Stimulated activated CD8-positive, alpha-beta memory T cell treated with anti-CD3 and anti-CD28 coated beads, Interleukin-4, amount 100 ng/mL, for 4 hours (primary cell): Measurements from ENCODE around the gene EXOC4.

ENCODE experiments used
- DNase-seq, 2 donors: peaks; one replicate each; pipeline ENCODE4 v3.0.0-alpha.2; 2020; ENCODE audit warnings: low read depth in 2 of 2, low spot score in 1 of 2

EXOC4 gene

DNA sequence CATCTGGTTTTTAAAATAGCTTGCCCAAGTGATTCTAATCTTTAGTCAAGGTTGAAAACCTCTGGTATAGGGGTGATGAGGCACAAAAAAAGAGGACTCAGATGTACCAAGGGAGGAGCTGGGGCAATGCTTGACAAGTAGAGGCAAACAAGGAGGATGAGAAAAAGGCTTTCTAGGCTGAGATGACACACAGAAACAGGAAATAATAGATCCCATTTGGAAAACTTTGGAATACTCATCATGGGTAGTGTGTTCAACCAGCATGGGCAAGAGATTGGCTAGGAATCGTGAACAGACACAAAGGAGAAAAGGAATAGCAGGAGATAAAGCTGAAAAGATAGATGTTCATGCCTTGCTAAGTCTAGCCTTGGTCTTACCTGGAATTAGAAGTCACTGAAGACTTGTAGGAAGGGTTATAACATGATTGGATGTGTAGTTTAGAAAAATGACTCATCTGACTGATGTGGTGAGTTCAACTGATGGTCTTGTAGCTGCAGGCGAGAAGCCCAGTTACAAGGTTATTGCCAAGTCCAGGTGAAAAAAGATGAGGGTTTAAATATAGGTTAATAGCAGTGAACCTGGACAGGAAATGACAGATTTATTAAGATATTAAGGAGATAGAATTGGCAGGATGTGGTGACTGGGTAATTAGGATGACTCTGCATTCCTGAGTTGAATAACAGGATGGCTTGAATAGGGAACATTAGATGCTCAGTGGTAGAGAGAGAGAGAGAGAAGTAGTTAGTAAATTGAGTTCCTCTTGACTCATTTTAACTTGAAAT, 660.2 kb downstream of the EXOC4 start:
- DNase-seq = no peak

GRCh38 chr7:133916621-133917020, 663.7 kb downstream of the EXOC4 start:
- no peak for DNase-seq

DNA sequence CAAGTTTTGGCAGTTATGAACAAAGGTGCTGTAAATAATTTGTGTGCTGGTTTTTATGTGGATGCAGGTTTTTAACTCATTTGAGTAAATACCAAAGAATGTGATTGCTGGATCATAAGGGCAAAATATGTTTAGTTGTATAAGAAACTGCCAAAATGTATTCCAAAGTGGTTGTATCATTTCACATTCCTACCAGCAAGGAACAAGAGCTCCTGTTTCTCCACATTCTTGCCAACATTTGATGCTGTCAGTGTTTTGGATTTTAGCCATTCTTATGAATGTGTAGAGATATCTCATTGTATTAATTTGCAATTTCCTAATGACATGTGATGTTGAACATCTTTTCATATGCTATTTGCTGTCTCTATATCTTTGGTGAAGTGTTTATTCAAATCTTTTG, 666.9 kb downstream of the EXOC4 start:
- DNase-seq = no peak

GRCh38 chr7:133921635-133922182, 668.8 kb downstream of the EXOC4 start:
- no peak for DNase-seq

DNA sequence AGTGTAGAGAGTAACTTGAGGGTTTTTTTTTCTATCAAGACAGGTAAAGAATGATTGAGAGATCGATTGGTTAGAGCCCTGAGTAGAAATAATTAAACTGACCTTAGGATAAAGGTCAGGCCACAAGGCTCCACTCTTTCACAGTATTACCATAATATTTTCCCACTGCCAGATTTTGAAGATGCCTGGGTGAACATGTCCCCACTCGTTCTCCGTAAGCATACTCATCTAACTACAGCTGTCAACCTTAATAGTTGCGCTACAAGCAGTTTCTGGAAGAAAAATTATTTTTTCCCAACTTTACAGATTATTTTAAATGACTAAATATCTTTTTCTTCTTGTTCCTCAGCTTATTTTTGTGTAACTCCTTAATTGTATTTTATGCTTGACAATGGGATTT, 671.1 kb downstream of the EXOC4 start:
- DNase-seq = no peak

DNA sequence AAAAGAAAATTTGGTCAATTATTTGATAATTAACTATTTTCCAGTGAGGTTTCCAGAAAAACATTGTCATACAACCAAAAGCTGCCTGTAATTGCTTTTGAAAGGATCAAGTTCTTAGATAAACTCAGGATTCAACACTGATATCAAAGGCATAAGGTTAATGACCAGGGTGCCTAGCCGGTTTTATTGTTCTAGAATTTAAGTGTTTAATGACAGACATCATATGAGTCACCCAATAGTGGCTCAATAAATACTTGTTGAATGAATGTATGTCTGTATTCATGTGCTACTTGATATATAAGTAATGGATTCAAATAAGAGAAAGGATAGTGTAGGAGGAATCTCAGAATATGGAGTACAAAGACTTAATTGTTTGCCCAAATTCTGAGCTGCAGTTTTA, 678.2 kb downstream of the EXOC4 start:
- no peak for DNase-seq

DNA sequence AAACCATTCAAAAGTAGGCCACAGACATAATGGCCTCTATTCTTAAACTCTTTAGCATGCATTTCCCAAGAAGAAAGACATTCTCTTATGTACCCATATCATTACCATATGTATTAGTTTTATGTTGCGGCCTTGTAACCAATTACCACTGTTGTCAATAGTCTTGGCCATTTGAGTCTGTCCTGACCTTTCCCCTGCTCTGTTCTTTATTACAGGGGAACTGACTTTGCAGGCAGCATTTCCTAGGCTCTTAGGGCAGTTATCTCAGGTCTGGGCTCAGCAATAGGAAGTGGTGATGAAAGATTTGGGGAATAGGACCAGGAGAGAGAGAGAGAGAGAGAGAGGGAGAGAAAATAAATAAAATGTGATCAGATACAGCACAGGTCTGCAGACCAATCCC, 679.7 kb downstream of the EXOC4 start:
- no peak for DNase-seq

- no peak for DNase-seq
Observed at GRCh38 chr7:133934262-133934976, 681.5 kb downstream of the EXOC4 start.

- no peak for DNase-seq
Observed at GRCh38 chr7:133934977-133935330, 682.1 kb downstream of the EXOC4 start.

DNA sequence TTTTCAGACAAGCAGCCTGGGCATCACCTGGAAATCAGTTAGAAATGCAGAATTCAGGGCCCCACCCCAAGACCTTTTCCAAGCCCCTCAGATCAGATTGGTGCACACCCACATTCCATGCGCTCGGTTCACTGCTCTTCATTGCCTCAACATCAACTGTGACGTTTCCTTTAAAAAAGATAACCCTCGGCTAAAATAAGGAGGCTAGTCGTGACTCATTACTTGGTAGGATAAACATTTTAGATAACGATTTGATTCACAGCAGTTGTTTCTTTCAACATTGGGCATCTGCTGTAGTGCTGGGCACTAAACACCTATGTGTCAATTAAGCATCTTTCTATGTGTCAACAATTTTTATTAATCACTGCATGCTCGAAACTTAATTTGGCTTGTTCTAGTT, 683.2 kb downstream of the EXOC4 start:
- no peak for DNase-seq

DNA sequence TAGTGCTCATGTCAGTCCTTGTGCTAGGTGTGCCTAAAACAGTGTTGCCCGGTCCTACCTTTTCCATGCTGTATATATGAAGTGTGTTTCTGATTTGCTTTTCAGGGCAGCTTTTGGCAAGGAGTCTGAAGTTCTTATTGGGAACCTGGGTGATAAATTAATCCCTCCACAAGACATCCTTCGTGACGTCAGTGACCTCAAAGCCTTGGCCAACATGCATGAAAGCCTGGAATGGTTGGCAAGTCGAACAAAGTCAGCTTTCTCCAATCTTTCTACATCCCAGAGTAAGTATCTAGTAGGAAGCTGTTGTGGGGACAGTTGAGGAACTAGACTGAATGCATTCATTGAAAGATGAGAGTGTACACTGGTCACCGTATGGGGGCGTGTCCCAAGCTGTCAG, 684.9 kb downstream of the EXOC4 start:
- no peak for DNase-seq

GRCh38 chr7:133940368-133940767, 687.5 kb downstream of the EXOC4 start:
- DNase-seq = no peak

DNA sequence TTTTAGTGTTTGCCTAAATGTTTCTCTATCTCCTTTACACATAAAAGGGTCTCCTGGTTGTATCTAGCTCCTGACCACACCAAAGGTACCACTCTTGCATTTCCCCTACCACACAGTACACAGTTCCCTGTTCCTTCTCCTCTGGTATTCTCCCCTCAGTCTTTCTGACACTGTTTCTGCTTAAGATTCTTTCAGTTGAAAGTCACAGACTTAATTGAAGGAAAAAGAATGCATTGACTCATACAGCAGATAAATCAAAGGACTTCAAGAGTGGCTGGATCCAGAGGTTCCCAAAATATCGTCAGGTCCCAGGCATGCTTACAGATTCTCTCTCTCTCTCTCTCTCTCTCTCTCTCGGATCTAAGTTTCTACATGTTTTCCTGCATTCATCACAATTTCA, 688.6 kb downstream of the EXOC4 start:
- DNase-seq = no peak

DNA sequence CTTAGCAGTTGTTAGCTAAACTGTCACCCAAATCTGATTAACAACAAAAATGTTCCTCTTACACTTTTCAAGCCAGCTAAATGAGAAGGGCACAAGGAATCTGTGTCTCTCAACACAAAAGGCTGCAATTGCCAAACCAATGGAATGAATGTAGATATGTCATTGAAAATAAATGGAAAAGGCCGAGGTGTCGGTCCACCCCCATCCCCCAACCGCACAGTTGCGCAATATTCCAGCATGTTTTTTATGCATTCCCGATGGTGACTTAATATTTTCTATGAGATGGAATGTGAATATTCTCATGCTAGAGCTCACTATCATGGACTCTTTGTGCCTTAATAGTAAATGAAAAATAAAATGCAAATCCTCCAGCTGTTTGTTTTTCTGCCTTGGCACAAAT, 692.6 kb downstream of the EXOC4 start:
- no peak for DNase-seq

- no peak for DNase-seq
Observed at GRCh38 chr7:133947458-133948254, 694.8 kb downstream of the EXOC4 start.

GRCh38 chr7:133948588-133948987, 695.7 kb downstream of the EXOC4 start:
- DNase-seq = no peak

- DNase-seq = no peak
Observed at GRCh38 chr7:133950855-133951254, 698.0 kb downstream of the EXOC4 start.

- no peak for DNase-seq
Observed at GRCh38 chr7:133955208-133955607, 702.3 kb downstream of the EXOC4 start.

GRCh38 chr7:133957845-133958244, 705.0 kb downstream of the EXOC4 start:
- DNase-seq = no peak

DNA sequence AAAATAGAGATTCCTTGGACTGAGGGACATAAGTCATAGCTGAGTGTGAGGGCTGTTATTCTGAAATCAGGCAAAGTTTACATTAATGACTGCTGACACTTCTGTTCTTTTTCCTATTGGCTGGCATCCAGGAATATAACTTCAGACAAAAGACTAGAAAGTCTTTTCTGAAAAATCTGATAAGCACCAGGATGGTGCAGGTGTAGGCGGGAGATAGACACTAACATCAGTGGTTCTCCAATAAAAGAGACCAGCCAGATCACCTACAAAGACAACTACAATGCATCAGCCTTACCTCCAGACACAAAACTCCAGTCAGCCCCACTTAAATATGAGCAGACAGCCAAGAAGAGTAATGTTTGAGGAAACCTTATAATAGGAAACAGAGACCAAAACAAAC, 705.9 kb downstream of the EXOC4 start:
- no peak for DNase-seq

DNA sequence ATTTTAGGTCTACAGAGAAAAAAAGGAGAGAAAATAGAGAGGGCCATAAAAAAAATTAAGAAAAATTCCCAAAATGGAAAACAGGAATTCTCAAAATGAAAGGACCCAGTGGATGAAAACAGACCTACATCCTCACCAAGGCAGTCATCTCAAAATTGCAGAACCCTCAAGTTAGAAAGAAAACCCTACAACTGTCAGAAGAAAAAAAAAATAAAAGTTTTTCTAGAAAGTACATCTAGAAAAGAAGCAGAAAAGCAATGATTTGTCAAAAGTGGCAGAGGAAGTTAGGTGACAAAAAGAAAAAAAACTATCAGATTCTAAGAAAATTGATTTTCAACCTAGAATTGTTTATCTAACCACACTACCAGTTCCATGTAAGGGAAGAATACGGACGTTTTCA, 706.6 kb downstream of the EXOC4 start:
- no peak for DNase-seq

DNA sequence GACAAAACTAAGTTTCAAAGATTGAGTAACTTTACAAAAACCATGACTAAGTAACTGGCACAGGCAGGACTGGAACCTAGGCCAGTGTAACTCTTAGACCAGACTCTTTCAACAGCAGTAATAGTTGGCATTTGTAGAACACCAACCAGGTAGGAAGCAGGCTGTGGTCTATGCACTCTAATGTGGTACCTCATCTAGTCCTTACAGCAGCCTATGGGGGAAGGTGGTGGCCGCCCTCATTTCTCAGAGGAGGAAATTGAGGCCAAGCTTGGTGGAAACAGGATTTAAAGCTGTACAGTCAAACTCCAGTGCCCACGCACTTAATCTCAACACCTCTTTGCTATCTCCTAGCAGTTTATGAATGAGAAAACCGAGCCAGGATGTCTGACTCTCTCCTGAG, 708.8 kb downstream of the EXOC4 start:
- DNase-seq = no peak
